HEK293T (cell line): Measurements from ENCODE around the gene MRPL38.
"Not testable (repeated sequence)": the region's sequence is repeated elsewhere in the genome, so short reads cannot be mapped to it uniquely, and the experiment has no call there.

Experiments used
- CTCF ChIA-PET: fragments of 350-600 bp; formaldehyde crosslinking; extraction: SDS; loops from one replicate; lab custom pipeline; 2021; ENCODE audit warnings: antibody characterized with exemption, inconsistent platforms; lab: Yijun Ruan, JAX
- POLR2A ChIA-PET: fragments of 350-600 bp; formaldehyde crosslinking; extraction: SDS; loops from one replicate; lab custom pipeline; 2020; ENCODE audit warnings: antibody characterized with exemption, inconsistent platforms; lab: Yijun Ruan, JAX
- DNase-seq: peaks from one replicate; pipeline ENCODE4 v3.0.0; 2012; ENCODE audit warnings: mixed read lengths; ENCODE audit errors: extremely low spot score
- ARNT ChIP-seq: fragments of 450-650 bp; IDR thresholded peaks from 2 replicates; pipeline ENCODE4 v1.6.1; 2017; ENCODE audit warnings: mild to moderate bottlenecking
- BHLHE40 ChIP-seq: fragments of 450-650 bp; IDR thresholded peaks from 2 replicates; pipeline ENCODE4 v1.6.1; 2016; ENCODE audit warnings: mild to moderate bottlenecking, moderate library complexity, borderline replicate concordance
- CTBP1 ChIP-seq: fragments of 450-650 bp; IDR thresholded peaks from 2 replicates; pipeline ENCODE4 v1.6.1; 2016; ENCODE audit warnings: borderline replicate concordance
- ELF4 ChIP-seq: fragments of 450-650 bp; IDR thresholded peaks from 2 replicates; pipeline ENCODE4 v1.6.1; 2017; ENCODE audit warnings: antibody characterized with exemption
- FOXA1 ChIP-seq: fragments of 450-650 bp; IDR thresholded peaks from 2 replicates; pipeline ENCODE4 v1.6.1; 2016; ENCODE audit warnings: mild to moderate bottlenecking
- FOXK2 ChIP-seq: fragments of 450-650 bp; IDR thresholded peaks from 2 replicates; pipeline ENCODE4 v1.6.1; 2016; ENCODE audit warnings: mild to moderate bottlenecking
- FOXM1 ChIP-seq: fragments of 450-650 bp; IDR thresholded peaks from 2 replicates; pipeline ENCODE4 v1.6.1; 2017; ENCODE audit warnings: mild to moderate bottlenecking, borderline replicate concordance
- HDGF ChIP-seq: fragments of 450-650 bp; IDR thresholded peaks from 2 replicates; pipeline ENCODE4 v1.6.1; 2017; ENCODE audit warnings: antibody characterized with exemption, borderline replicate concordance
- L3MBTL2 ChIP-seq: fragments of 450-650 bp; conservative IDR thresholded peaks from 2 replicates; pipeline ENCODE4 v1.6.1; 2016; ENCODE audit warnings: mild to moderate bottlenecking
- LEF1 ChIP-seq: fragments of 450-650 bp; IDR thresholded peaks from 2 replicates; pipeline ENCODE4 v1.6.1; 2017; ENCODE audit warnings: mild to moderate bottlenecking, borderline replicate concordance
- NFRKB ChIP-seq: fragments of 450-650 bp; IDR thresholded peaks from 2 replicates; pipeline ENCODE4 v1.6.1; 2016; ENCODE audit warnings: mild to moderate bottlenecking, moderate library complexity
- PKNOX1 ChIP-seq: fragments of 450-650 bp; IDR thresholded peaks from 2 replicates; pipeline ENCODE4 v1.6.1; 2016
- SP1 ChIP-seq: fragments of 450-650 bp; IDR thresholded peaks from 2 replicates; pipeline ENCODE4 v1.6.1; 2017
- SUZ12 ChIP-seq: fragments of 450-650 bp; IDR thresholded peaks from 2 replicates; pipeline ENCODE4 v1.6.1; 2016; ENCODE audit warnings: mild to moderate bottlenecking
- TARDBP ChIP-seq: fragments of 450-650 bp; IDR thresholded peaks from 2 replicates; pipeline ENCODE4 v1.6.1; 2016
- ZNF384 ChIP-seq: fragments of 450-650 bp; IDR thresholded peaks from 2 replicates; pipeline ENCODE4 v1.6.1; 2016

Gene MRPL38

DNA sequence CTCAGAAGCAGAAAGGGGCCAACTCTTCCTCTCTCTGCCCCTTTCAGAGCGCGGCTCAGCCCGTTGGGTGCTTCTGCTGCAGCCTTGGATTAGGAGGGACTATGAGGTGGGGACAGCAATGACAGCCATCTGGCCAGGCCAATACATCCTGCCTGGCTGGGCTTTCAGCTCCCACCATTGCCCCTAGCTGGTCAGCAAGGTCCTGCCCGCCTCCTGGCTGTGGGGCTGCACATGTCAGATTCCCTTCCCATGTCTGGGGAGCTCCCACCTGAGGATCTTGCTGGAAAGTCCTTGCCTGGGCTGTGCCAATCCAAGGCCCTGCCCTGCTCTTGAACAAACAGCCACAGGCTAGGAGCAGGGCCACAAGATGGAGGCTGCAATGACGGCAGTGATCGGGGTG is 16.2 kb downstream of the MRPL38 start:
- POLR2A ChIA-PET = no interaction called here

GRCh38 chr17:75885860-75886259 is 18.8 kb downstream of the MRPL38 start:
- DNase-seq = not testable (repeated sequence)
- POLR2A ChIA-PET = interaction anchor here (3.2 kb wide), 1 partner anchor 11 kb away, joined by 20 read pairs; the partner anchor contains the start of gene TRIM65
- CTCF ChIA-PET = interaction anchor here (1.1 kb wide), 1 partner anchor 59 kb away, joined by 3 read pairs; no protein-coding TSS in a partner anchor

More for the DNA sequence above, 16.2 kb downstream of the MRPL38 start:
- CTCF ChIA-PET = interaction anchor here (0.9 kb wide), 1 partner anchor 15 kb away, joined by 4 read pairs; no protein-coding TSS in a partner anchor
- TF ChIP-seq BHLHE40 (no peak), SUZ12 (no peak), ZNF384 (no peak), SP1 (no peak), LEF1 (no peak), NFRKB (no peak), ARNT (no peak), FOXK2 (no peak), FOXM1 (no peak), HDGF (no peak), CTBP1 (no peak), FOXA1 (no peak), ELF4 (no peak), TARDBP (no peak), L3MBTL2 (no peak), PKNOX1 (no peak)
- no peak for DNase-seq

- no peak for DNase-seq
- ChIA-PET POLR2A (interaction anchor here (3.2 kb wide), 1 partner anchor 11 kb away, joined by 20 read pairs; the partner anchor contains the start of gene TRIM65), CTCF (interaction anchor here (0.6 kb wide), 1 partner anchor 137 kb away, joined by 3 read pairs; no protein-coding TSS in a partner anchor)
- TF ChIP-seq PKNOX1 (no peak), HDGF (no peak), NFRKB (no peak), FOXA1 (no peak), L3MBTL2 (no peak), CTBP1 (no peak), SUZ12 (no peak), SP1 (no peak), ELF4 (no peak)
Measured at GRCh38 chr17:75885431-75885830, 19.3 kb downstream of the MRPL38 start.

- ChIA-PET POLR2A (interaction anchor here (0.9 to 2.0 kb wide), 4 partner anchors 14 to 102 kb away, joined by 3 to 9 read pairs (median 4); partner anchors contain the start of genes TRIM65 and WBP2), CTCF (interaction anchor here (0.9 to 1.0 kb wide), 2 partner anchors 20 to 118 kb away, joined by 3 to 4 read pairs; no protein-coding TSS in a partner anchor)
- no peak for TF ChIP-seq BHLHE40
- TF ChIP-seq L3MBTL2 = no peak
- no peak for TF ChIP-seq PKNOX1
- no peak for TF ChIP-seq TARDBP
- no peak for TF ChIP-seq FOXK2
- TF ChIP-seq CTBP1 = no peak
- TF ChIP-seq ARNT = no peak
- no peak for TF ChIP-seq LEF1
- no peak for TF ChIP-seq HDGF
- no peak for TF ChIP-seq NFRKB
- no peak for TF ChIP-seq SUZ12
- TF ChIP-seq ELF4 = no peak
- TF ChIP-seq FOXM1 = no peak
- no peak for TF ChIP-seq SP1
- no peak for DNase-seq
Measured at GRCh38 chr17:75881678-75882454, 22.8 kb downstream of the MRPL38 start.

DNA sequence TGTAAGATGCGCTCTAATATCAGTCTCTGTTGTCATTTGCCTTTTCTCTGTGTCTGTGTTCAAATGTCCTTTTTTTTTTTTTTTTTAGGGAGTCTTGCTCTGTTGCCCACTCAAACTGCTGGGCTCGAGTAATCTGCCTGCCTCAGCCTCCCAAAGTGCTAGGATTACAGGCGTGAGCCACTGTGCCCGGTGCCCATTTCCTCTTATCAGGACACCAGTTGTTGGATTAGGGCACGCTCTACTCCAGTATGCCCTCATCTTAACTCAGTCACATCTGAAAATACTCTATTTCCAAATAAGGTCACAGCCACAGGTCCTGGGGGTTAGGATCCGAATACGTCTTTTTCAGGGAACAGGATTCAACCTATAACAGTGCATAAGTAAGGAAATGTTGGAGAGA is 24.4 kb downstream of the MRPL38 start:
- POLR2A ChIA-PET = interaction anchor here (0.9 to 1.7 kb wide), 2 partner anchors 17 to 24 kb away, joined by 4 to 7 read pairs; partner anchors contain the start of genes TRIM65 and WBP2
- DNase-seq = no peak
- TF ChIP-seq FOXK2 = no peak
- no peak for TF ChIP-seq PKNOX1
- no peak for TF ChIP-seq SP1
- no peak for TF ChIP-seq FOXA1
- TF ChIP-seq LEF1 = no peak
- TF ChIP-seq HDGF = no peak
- no peak for TF ChIP-seq TARDBP
- TF ChIP-seq ZNF384 = no peak
- TF ChIP-seq CTBP1 = no peak
- TF ChIP-seq SUZ12 = no peak
- no peak for TF ChIP-seq ARNT
- no peak for TF ChIP-seq BHLHE40
- TF ChIP-seq ELF4 = no peak
- no peak for TF ChIP-seq FOXM1
- CTCF ChIA-PET = interaction anchor here (0.9 kb wide), 1 partner anchor 25 kb away, joined by 3 read pairs; the partner anchor contains the start of gene WBP2
